SH-SY5Y (cell line): ENCODE results near the gene TMEM178B.

ENCODE experiments used
- GATA2 ChIP-seq: IDR thresholded peaks from 2 replicates; pipeline ENCODE4 v1.6.1; 2011; ENCODE audit warnings: mild to moderate bottlenecking, low read depth, low read length
- GATA3 ChIP-seq: IDR thresholded peaks from 2 replicates; pipeline ENCODE4 v1.6.1; 2011; ENCODE audit warnings: low read depth, mild to moderate bottlenecking, low read length, moderate library complexity

- no peak for TF ChIP-seq GATA2
- TF ChIP-seq GATA3, result no peak
These were observed 88.0 kb downstream of the TMEM178B start for GRCh38 chr7:141161550-141162535.
